GM21529 (cell line): ENCODE results near the gene NMNAT2.

Experiments used
- ATAC-seq: cut with Tn5 transposase; IDR thresholded peaks from one replicate; pipeline ENCODE4 v1.9.1; 2021; ENCODE audit not compliant: unreplicated experiment

Gene NMNAT2

GRCh38 chr1:183218971-183219615 lies 199.1 kb downstream of the NMNAT2 start:
- no peak for ATAC-seq

- no peak for ATAC-seq
These were observed 200.1 kb downstream of the NMNAT2 start for GRCh38 chr1:183218027-183218618.

DNA sequence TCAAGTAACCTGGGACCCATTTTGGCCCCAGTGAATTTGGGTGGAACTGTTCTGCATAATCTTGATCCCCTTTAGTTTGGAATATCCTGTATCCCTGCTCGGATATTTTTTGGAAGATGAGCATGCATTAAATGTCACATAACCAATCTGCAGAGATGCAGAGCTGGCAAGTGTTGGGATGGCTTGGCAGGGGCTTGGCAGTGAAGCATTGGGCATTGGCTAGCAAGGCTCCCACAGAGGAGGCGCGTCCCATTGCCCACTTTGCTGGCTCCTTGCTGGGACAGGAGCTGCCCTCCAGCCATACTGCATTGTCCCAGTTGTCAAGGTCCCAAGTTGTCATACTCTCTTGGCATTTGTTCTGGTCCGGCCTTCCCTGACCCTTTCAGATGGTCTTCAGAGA lies 202.2 kb downstream of the NMNAT2 start:
- ATAC-seq = no peak

- no peak for ATAC-seq
These were observed 203.0 kb downstream of the NMNAT2 start for GRCh38 chr1:183215076-183215720.

DNA sequence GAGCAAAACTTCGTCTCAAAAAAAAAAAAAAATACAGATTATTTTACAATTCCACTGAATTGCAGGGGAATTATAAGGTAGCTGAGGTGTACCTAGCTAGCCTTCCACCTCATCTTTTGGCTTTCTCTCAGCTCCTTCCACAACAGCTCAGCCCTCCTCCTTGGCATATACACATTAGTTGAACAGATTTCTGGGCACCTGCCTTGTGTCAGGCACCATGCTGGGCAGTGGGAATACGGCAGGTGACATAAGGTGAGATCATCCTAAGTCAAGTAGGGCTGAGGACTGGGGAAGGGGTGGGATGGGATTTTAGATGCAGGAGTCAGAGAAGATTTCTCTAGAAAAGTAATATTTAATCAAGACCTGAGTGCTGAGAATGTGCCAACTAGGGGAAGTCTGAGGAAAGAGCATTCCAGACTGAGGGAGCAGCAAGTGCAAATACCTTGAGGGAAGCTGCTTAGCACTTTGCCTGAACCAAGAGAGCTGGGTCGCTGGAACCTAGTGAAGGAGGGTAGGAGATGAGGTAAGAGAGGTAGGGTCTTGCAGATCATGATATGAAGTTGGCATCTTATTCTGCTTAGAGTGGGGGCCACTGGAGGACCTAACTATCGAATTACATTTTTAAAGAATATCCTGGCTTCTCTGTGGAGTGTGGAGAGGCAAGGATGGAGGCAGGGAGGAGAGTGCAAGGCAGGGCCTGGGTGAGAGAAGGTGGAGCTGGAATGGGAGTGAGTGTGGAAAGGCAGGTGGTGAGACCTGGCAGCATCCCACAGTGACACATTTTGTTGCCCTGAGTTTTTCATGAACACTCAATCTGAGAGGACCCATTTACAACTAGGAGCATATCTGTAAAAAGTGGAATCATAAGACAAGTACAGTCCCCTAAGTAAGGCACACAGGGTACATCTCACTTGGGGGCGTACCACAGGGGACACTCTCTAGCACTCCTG lies 203.9 kb downstream of the NMNAT2 start:
- ATAC-seq = no peak

DNA sequence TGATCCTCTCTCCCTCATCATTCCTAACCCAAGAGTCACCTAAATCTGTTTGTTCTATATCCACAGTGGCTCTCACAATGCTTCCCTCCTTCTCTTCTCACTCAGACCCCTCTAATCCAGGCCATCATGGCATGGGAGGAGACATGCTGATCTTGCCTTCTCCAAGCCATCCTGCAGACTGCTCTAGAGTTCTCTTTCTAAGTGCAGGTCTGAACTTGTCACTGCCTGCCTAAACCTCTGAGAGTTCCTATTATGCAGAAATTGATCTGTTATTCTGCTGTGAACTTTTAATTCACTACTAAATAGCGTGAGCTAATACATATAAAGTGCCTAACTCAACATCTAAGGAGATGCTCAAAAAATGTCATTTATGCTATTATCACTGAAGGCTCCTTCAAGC lies 205.3 kb downstream of the NMNAT2 start:
- no peak for ATAC-seq

GRCh38 chr1:183210681-183211080 lies 207.5 kb downstream of the NMNAT2 start:
- no peak for ATAC-seq

DNA sequence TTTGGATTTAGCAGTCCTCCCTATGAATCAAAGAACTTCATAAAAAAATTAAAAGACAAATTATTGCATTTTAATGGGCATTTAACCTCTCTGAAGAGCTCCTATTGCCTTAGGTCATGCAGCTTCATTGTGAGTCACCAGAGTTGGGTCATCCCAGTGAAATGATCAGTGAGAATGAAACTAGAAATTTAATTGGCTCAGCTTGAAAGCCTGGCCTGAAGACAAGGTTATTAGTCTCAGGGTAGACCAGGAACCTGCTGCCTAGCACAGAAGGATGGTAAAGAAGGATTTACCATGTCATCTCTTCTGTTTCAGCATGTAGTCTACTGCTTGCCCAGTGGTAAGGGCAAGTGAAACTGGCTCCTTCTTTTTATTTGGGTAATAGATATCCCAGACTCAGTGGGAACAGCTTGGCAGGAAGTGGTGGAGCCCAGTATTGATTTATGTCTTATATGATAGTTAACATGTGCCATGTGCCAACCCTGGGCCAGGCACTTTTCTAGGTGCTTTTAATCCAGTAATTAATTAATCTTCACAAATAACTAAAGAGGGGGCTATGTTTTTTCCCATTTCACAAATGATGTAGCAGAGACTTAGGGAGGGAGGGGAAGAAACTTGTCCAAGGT lies 208.5 kb downstream of the NMNAT2 start:
- peak; percentile 72 for ATAC-seq

DNA sequence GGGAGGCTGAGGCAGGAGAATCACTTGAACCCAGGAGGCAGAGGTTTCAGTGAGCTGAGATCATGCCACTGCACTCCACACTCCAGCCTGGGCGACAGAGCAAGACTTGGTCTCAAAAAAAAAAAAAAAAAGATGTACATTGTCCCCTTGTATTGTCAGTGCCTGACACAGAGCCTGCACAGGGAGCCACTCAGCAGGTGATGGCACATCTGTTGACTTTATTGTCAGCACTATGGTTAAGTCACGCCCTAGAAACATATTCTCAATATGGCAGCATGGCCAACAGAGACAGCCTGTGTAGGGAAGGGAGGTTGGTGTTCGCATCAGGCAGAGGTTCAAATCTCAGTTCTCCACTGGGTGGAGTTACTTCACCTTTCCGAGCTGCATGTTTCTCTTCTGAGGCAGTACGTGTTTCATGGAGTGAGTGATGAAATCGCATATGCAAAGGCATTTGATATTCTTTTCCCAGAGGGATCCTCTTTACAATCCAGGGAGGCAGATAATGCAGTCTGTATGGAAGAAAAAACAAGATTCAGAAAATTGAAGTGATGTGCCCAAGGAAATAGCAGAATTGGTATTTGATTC lies 211.6 kb downstream of the NMNAT2 start:
- ATAC-seq = no peak

DNA sequence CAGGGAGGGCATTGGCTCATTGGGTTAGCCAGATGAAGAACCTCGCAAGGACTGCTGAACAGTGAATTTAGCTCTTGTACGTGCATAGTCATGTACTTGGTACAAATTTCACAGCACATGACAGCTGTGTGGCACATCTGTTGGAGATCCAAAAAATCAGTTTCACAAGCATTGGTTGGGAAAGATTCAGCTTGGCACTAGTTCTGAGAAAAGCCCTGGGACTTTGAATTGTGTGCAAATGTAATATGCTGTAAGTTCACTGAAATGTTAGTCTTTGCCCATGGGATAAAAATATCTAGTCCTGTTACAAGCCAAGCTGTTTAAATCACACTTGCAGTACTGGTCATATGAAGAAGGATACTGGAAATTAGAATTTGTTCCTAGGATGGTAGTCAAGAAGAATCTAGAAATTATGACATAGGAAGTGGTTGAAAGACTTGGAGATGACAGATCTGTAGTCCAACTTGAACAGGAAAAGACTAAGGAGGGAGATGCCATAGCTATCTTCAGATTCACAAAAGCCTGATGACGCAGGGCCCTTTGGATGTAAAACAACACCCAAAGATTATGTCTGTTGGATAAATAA lies 212.9 kb downstream of the NMNAT2 start:
- ATAC-seq = no peak

DNA sequence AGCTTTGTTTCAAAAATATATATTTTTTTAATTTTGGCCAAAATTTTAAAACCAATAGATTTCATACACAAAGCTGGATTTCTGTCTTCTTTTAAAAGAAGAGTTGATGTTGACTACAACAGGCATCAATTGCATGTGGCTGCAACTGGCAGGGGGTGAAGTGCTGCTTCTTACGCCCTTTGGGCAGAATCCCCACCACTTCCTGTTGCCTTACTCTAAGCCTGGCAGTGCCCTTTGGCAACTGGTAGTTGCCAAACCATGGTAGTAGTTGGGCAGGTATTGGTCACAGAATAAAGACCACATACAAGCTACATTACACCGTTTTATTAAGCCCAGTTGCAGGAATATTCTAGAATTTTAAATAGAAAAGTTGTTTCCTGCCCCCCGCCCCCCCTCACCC lies 215.1 kb downstream of the NMNAT2 start:
- no peak for ATAC-seq

DNA sequence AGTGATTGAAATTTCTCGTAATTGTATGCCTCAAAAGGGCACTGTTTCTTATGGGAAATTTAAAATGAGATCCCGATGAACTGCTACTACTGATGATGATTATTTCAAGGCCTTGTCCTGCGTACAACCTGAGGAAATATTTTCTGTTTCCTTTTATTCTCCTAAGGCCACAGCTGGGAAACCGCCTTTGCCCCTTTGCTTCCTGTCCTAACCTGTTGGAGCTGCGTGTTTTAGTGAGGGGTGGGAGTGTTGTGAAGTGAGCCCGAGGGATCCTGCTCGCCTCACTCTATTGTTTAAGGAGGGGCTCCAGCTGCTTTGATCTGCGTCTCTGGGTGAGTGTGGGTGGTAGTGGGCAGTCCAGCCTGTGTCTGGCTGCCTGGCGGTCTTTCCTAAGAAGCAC lies 217.7 kb downstream of the NMNAT2 start:
- ATAC-seq = no peak

DNA sequence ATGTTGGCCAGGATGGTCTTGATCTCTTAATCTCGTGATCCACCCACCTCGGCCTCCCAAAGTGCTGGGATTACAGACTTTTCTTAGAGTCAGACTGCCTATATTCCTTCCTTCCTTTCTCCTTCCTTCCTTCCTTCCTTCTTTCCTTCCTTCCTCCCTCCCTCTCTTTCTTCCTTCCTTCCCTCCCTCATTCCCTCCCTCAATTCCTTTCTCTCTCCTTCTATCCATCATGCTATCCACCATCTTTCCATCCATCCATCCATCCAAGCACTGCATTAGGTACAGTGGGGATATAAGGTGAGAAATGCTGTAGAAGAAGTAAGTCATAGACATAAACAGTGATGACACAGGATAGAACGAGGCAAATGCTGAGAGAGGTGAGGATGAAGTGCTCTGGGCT lies 218.9 kb downstream of the NMNAT2 start:
- ATAC-seq = no peak

DNA sequence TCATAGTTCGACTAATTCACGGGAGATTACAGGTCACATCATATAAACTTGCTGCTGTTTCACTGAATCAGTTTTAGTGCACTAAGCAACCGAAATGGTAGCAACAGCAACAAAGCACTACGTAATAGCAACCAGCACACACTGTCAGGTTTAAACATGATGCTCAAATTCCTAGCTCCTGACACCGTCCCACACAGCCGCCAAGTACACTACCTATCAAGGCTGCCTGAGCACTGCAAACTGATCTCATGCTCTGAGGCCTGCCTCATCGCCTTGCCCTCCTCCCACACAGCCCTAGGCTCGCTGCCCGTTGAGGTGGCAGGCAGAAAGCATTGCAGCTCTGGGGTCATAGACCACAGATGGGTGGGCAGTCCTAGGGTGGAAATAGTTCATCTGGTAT lies 219.7 kb downstream of the NMNAT2 start:
- no peak for ATAC-seq
